Measurements from ENCODE around the gene SLC6A15. TPM values are rescaled to one million over a fixed set of nuclear protein-coding genes. Genes with fewer than 3 reads are reported as not detected.

Gene SLC6A15
- total RNA-seq, 1 experiment from 2014 or later: 11.0 TPM

GRCh38 chr12:84922693-84923092, 10.1 kb upstream of the SLC6A15 start:
- no TSS peak for BruUV-seq (replicated peaks)
- POLR2A ChIA-PET (ENCODE audit: low non-redundant PET): no interaction called here
- TF ChIP-seq CTCF (conservative IDR thresholded peaks at IDR 0.05; ENCODE audit: low read depth, low read length): no peak
- TF ChIP-seq EZH2 (IDR thresholded peaks at IDR 0.05; ENCODE audit: borderline replicate concordance, low read depth, low read length, poor library complexity, severe bottlenecking): no peak
- Histone ChIP-seq H3K9me3 (ENCODE audit: low read depth, low read length, poor library complexity, severe bottlenecking) (no peaks in the 10 kb centered on the region), H3K27ac (ENCODE audit: low read depth, low read length, poor library complexity, severe bottlenecking) (no peak overlapping the region), H3K27me3 (replicated peaks; ENCODE audit: insufficient read depth, low read depth, low read length, poor library complexity) (no peaks in the 10 kb centered on the region), H3K36me3 (ENCODE audit: insufficient read depth, low read length, poor library complexity, severe bottlenecking) (no peaks in the 10 kb centered on the region), H3K4me1 (ENCODE audit: insufficient read depth, low read length, poor library complexity, severe bottlenecking) (no peaks in the 10 kb centered on the region), H3K4me3 (ENCODE audit: low read depth, low read length, poor library complexity, severe bottlenecking) (no peak overlapping the region)
- CTCF ChIA-PET: no interaction called here
- intact Hi-C loops (cut with micrococcal nuclease; ENCODE audit: unreplicated experiment): no loop called here
- no peak for DNase-seq (ENCODE audit: low spot score)

GRCh38 chr12:84920331-84920730, 7.7 kb upstream of the SLC6A15 start:
- ChIA-PET POLR2A (ENCODE audit: low non-redundant PET) (no interaction called here), CTCF (no interaction called here)
- no peak for DNase-seq (ENCODE audit: low spot score)
- no peak overlapping the region for H3K4me3 ChIP-seq (ENCODE audit: low read depth, low read length, poor library complexity, severe bottlenecking)
- intact Hi-C loops (cut with micrococcal nuclease; ENCODE audit: unreplicated experiment): no loop called here
- BruUV-seq (replicated peaks): no TSS peak
- H3K4me1 ChIP-seq (ENCODE audit: insufficient read depth, low read length, poor library complexity, severe bottlenecking): no peaks in the 10 kb centered on the region
- H3K36me3 ChIP-seq (ENCODE audit: insufficient read depth, low read length, poor library complexity, severe bottlenecking): no peaks in the 10 kb centered on the region
- H3K27me3 ChIP-seq (replicated peaks; ENCODE audit: insufficient read depth, low read depth, low read length, poor library complexity): peaks cover 1% of the 10 kb centered on the region
- no peak overlapping the region for H3K27ac ChIP-seq (ENCODE audit: low read depth, low read length, poor library complexity, severe bottlenecking)
- TF ChIP-seq EZH2 (IDR thresholded peaks at IDR 0.05; ENCODE audit: borderline replicate concordance, low read depth, low read length, poor library complexity, severe bottlenecking) (no peak), CTCF (conservative IDR thresholded peaks at IDR 0.05; ENCODE audit: low read depth, low read length) (no peak)
- no peaks in the 10 kb centered on the region for H3K9me3 ChIP-seq (ENCODE audit: low read depth, low read length, poor library complexity, severe bottlenecking)

GRCh38 chr12:84919271-84919670, 6.7 kb upstream of the SLC6A15 start:
- CTCF ChIA-PET: no interaction called here
- peaks cover 3% of the 10 kb centered on the region for H3K27me3 ChIP-seq (replicated peaks; ENCODE audit: insufficient read depth, low read depth, low read length, poor library complexity)
- intact Hi-C loops (cut with micrococcal nuclease; ENCODE audit: unreplicated experiment): no loop called here
- BruUV-seq (replicated peaks): no TSS peak
- H3K4me3 ChIP-seq (ENCODE audit: low read depth, low read length, poor library complexity, severe bottlenecking): no peak overlapping the region
- H3K9me3 ChIP-seq (ENCODE audit: low read depth, low read length, poor library complexity, severe bottlenecking): no peaks in the 10 kb centered on the region
- no peaks in the 10 kb centered on the region for H3K4me1 ChIP-seq (ENCODE audit: insufficient read depth, low read length, poor library complexity, severe bottlenecking)
- H3K27ac ChIP-seq (ENCODE audit: low read depth, low read length, poor library complexity, severe bottlenecking): no peak overlapping the region
- POLR2A ChIA-PET (ENCODE audit: low non-redundant PET): no interaction called here
- no peak for DNase-seq (ENCODE audit: low spot score)
- TF ChIP-seq EZH2 (IDR thresholded peaks at IDR 0.05; ENCODE audit: borderline replicate concordance, low read depth, low read length, poor library complexity, severe bottlenecking) (no peak), CTCF (conservative IDR thresholded peaks at IDR 0.05; ENCODE audit: low read depth, low read length) (no peak)
- H3K36me3 ChIP-seq (ENCODE audit: insufficient read depth, low read length, poor library complexity, severe bottlenecking): no peaks in the 10 kb centered on the region
